ENCODE data around the gene SP140L.
"Not testable (repeated sequence)": the region's sequence is repeated elsewhere in the genome, so short reads cannot be mapped to it uniquely, and the experiment has no call there.

Gene SP140L

DNA sequence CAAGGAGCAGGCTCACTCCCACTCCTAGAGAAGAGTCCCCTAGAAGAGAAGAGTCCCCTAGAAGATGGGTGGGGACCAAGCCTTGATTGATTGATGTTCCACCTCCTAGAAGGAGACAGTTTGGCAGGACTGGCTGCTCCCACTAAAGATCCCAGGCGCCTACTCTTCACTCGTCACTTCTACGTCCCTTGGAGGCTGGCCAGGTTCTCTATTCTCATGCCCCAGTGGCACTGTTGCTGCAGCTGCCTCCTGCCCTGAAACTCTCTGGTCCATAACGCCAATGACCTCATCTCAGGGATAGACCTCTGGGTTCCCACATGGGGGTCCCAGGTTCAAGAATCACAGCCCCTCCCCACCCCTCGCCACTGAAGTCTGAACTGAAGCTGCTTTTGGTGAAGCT, 2.5 kb upstream of the SP140L start:
- Histone ChIP-seq H3K4me1 (ENCODE audit: insufficient read depth, low read length) (no peaks in the 10 kb centered on the region), H3K9me3 (ENCODE audit: insufficient read depth, low read depth, low read length) (peaks cover 25% of the 10 kb centered on the region), H3K36me3 (ENCODE audit: insufficient read depth, low read length) (no peaks in the 10 kb centered on the region), H3K27me3 (ENCODE audit: insufficient read depth, low read length) (no peaks in the 10 kb centered on the region), H3K9ac (ENCODE audit: low read depth, low read length) (no peak overlapping the region), H3K4me3 (ENCODE audit: low read length) (no peak overlapping the region), H3K27ac (ENCODE audit: low read depth, low read length) (no peak overlapping the region)
- WGBS, result 93% methylated on average over 5 of the region's 5 CpGs

DNA sequence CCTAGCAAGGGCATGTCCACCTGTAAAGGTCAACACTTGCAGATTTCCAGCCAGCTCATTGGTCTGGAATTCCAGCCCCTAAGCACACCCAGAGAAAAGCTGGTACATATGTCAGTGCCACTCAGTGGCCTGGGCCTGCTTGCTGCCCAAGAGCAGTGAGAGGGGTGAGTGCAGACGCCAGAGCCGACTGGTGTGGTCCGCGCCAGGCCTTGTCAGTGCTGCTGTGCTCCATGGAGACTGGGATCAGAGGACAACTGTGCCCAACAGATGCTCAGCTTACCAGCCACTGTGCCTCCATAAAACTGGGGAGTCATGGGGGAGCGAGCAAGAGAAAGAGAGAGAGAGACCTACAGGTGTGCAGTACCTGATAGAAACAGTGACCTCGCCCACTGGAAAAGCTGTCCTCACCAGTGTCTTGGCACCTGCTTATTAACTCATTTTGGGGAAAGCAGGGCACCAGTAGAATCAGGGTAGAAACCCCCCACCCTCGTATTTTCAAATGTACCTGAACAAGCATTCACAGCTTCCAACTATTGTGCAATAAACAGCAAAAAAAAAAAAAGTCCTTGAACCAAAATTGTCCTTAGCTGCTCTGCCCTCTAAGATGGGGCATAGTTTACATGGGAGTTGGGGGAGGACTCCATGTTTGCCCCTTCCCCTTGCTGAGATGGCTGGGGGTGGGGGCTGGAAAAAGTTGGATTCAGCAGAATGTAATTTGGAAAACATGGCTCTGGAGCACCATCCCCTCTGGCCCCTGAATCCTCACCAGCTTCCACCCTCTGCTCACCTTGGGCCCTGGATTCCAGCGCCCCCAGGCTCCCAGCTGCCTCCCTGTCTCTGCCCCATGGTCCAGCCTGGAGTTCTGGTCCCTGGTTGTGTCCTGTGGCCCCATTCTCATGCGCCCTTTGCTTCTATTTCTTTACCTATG, 1.4 kb upstream of the SP140L start:
- H3K4me3 ChIP-seq (ENCODE audit: low read length), result no peak overlapping the region

DNA sequence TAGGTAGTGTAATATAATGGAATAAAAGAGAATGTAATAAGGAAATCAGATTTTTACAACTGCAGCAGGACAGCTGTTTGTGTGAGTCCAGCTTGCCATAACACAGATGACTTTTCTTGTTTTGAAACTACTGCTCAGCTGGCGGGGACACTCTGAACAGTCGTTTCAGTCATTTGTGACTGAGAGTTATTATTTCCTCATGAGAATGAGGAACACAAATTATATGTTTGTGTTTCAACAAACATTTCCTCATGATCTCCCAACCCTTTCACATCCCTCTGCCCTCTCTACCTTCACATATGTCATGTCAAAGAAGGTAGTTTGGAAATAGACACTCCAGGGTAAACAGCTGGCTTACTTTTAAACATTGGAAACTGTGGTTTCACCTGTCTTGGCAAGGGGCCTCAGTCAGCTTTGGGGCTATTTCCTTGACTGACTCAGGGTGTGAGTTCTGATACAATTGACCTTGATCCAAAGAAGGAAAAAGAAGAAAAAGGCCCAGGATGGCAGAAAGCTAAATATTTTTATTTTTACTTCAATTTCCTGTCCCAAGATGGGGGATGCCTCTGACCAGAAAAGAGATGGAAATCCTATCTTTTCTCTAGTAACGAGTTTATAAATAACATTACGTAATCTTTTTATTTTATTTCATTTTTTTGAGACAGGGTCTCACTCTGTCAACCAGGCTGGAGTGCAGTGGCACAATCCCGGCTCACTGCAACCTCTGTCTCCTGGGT, 593 bp downstream of the SP140L start:
- WGBS, result 98% methylated on average over 5 of the region's 5 CpGs
- Histone ChIP-seq H3K4me1 (ENCODE audit: insufficient read depth, low read length) (no peaks in the 10 kb centered on the region), H3K9ac (ENCODE audit: low read depth, low read length) (no peak overlapping the region), H3K4me3 (ENCODE audit: low read length) (no peak overlapping the region), H3K27ac (ENCODE audit: low read depth, low read length) (no peak overlapping the region), H3K9me3 (ENCODE audit: insufficient read depth, low read depth, low read length) (peaks cover 10% of the 10 kb centered on the region), H3K36me3 (ENCODE audit: insufficient read depth, low read length) (no peaks in the 10 kb centered on the region), H3K27me3 (ENCODE audit: insufficient read depth, low read length) (no peaks in the 10 kb centered on the region)

More for the DNA sequence above, 1.4 kb upstream of the SP140L start:
- 91% methylated on average over 7 of the region's 9 CpGs for WGBS
- peaks cover 25% of the 10 kb centered on the region for H3K9me3 ChIP-seq (ENCODE audit: insufficient read depth, low read depth, low read length)
- no peaks in the 10 kb centered on the region for H3K36me3 ChIP-seq (ENCODE audit: insufficient read depth, low read length)
- H3K27ac ChIP-seq (ENCODE audit: low read depth, low read length), result no peak overlapping the region
- H3K9ac ChIP-seq (ENCODE audit: low read depth, low read length), result no peak overlapping the region
- no peaks in the 10 kb centered on the region for H3K27me3 ChIP-seq (ENCODE audit: insufficient read depth, low read length)
- H3K4me1 ChIP-seq (ENCODE audit: insufficient read depth, low read length), result no peaks in the 10 kb centered on the region

DNA sequence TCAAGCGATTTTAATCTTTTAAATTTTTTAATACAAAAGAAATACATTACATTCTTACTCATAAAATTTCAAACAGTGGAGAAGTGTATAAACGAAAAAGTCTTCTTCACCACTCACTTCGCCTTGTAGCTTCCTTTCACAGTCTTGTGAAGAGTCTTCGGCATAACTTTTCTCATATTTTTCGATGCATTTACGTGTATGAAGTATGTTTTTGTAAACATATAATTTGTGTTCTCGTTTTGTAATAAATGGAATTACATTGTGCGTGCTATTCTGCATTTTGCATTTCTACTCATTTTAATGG, 1.1 kb downstream of the SP140L start:
- 94% methylated on average over 7 of the region's 8 CpGs for WGBS

DNA sequence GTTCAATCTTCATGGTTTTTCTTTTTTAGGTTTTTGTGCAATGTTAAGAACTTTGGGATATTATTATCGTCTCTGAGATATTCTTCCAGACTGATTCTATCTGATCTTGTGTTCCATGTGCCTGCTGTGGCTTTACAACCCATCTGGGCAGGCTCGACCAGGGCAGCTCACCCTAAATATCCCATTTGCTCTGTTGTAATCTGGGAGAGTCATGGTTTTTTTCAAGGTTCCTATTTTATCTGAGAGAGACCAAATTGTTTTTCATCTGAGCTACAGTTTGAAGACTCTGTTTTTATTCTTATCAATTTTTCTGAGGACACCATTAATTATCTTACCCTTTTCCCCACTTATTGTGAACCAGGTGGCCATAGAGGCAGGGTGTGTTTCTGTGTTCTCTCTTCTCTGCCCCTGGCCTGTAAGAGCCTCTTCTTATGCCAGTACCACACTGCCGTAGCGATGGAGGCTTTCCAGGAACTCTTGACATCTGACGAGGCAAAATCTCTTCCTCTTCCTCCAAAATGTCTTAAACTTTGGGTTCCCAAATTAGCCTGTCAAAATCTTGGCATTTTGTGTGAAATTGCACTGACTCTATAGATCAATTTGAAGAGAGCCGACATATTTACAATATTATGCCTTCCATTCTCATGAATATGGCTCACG, 3.1 kb downstream of the SP140L start:
- 96% methylated on average over 6 of the region's 7 CpGs for WGBS
- Histone ChIP-seq H3K36me3 (ENCODE audit: insufficient read depth, low read length) (no peaks in the 10 kb centered on the region), H3K4me3 (ENCODE audit: low read length) (no peak overlapping the region), H3K9me3 (ENCODE audit: insufficient read depth, low read depth, low read length) (no peaks in the 10 kb centered on the region), H3K9ac (ENCODE audit: low read depth, low read length) (no peak overlapping the region), H3K4me1 (ENCODE audit: insufficient read depth, low read length) (no peaks in the 10 kb centered on the region), H3K27me3 (ENCODE audit: insufficient read depth, low read length) (no peaks in the 10 kb centered on the region), H3K27ac (ENCODE audit: low read depth, low read length) (no peak overlapping the region)

More for the DNA sequence above, 1.1 kb downstream of the SP140L start:
- Histone ChIP-seq H3K4me1 (ENCODE audit: insufficient read depth, low read length) (no peaks in the 10 kb centered on the region), H3K36me3 (ENCODE audit: insufficient read depth, low read length) (no peaks in the 10 kb centered on the region), H3K27me3 (ENCODE audit: insufficient read depth, low read length) (no peaks in the 10 kb centered on the region), H3K9ac (ENCODE audit: low read depth, low read length) (no peak overlapping the region), H3K4me3 (ENCODE audit: low read length) (no peak overlapping the region), H3K27ac (ENCODE audit: low read depth, low read length) (no peak overlapping the region), H3K9me3 (ENCODE audit: insufficient read depth, low read depth, low read length) (peaks cover 5% of the 10 kb centered on the region; the same call in 1 of the 2 replicates)

DNA sequence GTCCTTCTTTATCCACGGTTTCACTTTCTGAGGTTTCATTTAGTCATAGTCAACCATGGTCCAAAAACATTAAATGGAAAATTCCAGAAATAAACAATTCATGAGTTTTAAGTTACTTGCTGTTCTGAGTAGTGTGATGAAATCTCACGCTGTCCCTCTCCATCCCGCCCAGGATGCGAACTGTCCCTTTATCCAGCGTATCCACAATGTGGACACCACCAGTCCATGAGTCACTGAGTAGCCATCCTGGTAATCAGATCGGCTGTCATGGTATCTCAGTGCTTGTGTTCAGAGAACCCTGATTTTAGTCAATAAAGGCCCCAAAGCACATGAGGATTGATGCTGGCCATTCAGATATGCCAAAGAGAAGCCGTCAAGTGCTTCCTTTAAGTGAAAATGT, 3.7 kb downstream of the SP140L start:
- Histone ChIP-seq H3K27ac (ENCODE audit: low read depth, low read length) (no peak overlapping the region), H3K36me3 (ENCODE audit: insufficient read depth, low read length) (no peaks in the 10 kb centered on the region), H3K4me1 (ENCODE audit: insufficient read depth, low read length) (no peaks in the 10 kb centered on the region), H3K9me3 (ENCODE audit: insufficient read depth, low read depth, low read length) (no peaks in the 10 kb centered on the region), H3K27me3 (ENCODE audit: insufficient read depth, low read length) (no peaks in the 10 kb centered on the region), H3K4me3 (ENCODE audit: low read length) (no peak overlapping the region), H3K9ac (ENCODE audit: low read depth, low read length) (no peak overlapping the region)
- WGBS, result 91% methylated on average over 6 of the region's 7 CpGs

DNA sequence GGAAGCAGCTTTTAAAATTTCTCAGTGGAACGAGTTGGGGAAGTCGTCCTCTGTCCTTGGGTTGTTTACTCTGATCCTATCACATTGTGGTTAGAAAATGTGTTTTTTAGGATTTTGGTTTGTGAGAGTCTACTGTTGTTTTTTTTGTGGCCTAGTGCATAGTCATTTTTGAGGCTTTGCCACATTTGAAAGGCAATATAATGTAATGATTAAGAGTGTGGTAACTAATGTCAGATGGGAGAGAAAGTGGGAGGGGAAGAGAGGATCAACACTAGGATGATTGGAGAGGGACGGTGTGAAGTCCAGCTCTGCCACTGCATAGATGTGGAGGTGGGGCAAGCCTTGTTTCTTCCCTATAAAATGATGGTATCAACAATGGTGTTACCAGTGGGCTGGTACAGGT, 8.5 kb downstream of the SP140L start:
- Histone ChIP-seq H3K36me3 (ENCODE audit: insufficient read depth, low read length) (no peaks in the 10 kb centered on the region), H3K9me3 (ENCODE audit: insufficient read depth, low read depth, low read length) (no peaks in the 10 kb centered on the region), H3K4me1 (ENCODE audit: insufficient read depth, low read length) (no peaks in the 10 kb centered on the region), H3K4me3 (ENCODE audit: low read length) (no peak overlapping the region), H3K9ac (ENCODE audit: low read depth, low read length) (no peak overlapping the region), H3K27ac (ENCODE audit: low read depth, low read length) (no peak overlapping the region), H3K27me3 (ENCODE audit: insufficient read depth, low read length) (no peaks in the 10 kb centered on the region)
- 92% methylated on average over 3 of the region's 3 CpGs for WGBS

DNA sequence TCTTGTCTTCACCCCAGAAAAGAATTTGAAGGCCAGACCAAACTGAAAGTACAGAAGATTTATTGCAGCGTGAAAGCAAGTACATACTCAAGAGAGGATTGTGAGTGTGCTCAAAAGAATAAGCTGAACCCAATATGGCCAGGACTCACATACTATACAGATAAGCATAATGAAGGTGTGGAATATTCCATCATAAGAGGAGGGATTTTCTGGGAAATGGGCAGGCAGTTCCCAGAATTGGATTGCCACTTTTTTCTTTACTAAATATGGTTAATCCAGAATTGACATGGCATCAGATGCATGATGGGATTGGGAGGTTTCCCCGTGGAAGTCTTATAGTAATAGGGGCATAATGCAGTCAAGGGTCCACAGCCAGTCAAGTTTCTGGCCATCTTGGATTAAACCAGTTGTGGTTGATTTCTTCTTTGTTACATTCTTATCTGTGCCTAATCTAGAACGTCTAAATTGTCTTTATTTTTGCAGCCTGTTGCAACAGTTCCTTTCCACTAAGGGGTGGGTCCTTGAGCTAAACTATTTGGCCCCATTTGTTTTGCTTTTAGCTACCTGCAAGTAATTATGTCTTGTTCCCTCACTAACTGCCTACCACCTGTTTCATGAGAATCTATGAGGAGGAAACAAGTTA, 9.0 kb downstream of the SP140L start:
- no peaks in the 10 kb centered on the region for H3K36me3 ChIP-seq (ENCODE audit: insufficient read depth, low read length)
- 97% methylated on average over 2 of the region's 3 CpGs for WGBS

DNA sequence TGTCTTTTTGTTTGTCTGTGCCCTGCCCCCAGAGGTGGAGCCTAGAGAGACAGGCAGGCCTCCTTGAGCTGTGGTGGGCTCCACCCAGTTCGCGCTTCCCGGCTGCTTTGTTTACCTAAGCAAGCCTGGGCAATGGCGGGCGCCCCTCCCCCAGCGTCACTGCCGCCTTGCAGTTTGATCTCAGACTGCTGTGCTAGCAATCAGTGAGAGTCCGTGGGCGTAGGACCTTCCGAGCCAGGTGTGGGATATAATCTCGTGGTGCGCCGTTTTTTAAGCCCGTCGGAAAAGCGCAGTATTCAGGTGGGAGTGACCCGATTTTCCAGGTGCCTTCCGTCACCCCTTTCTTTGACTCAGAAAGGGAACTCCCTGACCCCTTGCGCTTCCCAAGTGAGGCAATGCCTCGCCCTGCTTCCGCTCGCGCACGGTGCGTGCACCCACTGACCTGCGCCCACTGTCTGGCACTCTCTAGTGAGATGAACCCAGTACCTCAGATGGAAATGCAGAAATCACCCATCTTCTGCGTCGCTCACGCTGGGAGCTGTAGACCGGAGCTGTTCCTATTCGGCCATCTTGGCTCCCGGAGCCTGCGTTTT, 15.0 kb downstream of the SP140L start:
- not testable (repeated sequence) for H3K27me3 ChIP-seq (ENCODE audit: insufficient read depth, low read length); H3K4me1 ChIP-seq (ENCODE audit: insufficient read depth, low read length); H3K27ac ChIP-seq (ENCODE audit: low read depth, low read length); H3K36me3 ChIP-seq (ENCODE audit: insufficient read depth, low read length); H3K9me3 ChIP-seq (ENCODE audit: insufficient read depth, low read depth, low read length)
- WGBS, result 47% methylated on average over 25 of the region's 33 CpGs
- Histone ChIP-seq H3K9ac (ENCODE audit: low read depth, low read length) (peak overlapping the region; percentile 40), H3K4me3 (ENCODE audit: low read length) (peak overlapping the region; percentile 46)

More for the DNA sequence above, 9.0 kb downstream of the SP140L start:
- no peaks in the 10 kb centered on the region for H3K4me1 ChIP-seq (ENCODE audit: insufficient read depth, low read length)
- H3K27ac ChIP-seq (ENCODE audit: low read depth, low read length), result no peak overlapping the region
- no peaks in the 10 kb centered on the region for H3K27me3 ChIP-seq (ENCODE audit: insufficient read depth, low read length)
- no peak overlapping the region for H3K4me3 ChIP-seq (ENCODE audit: low read length)
- no peaks in the 10 kb centered on the region for H3K9me3 ChIP-seq (ENCODE audit: insufficient read depth, low read depth, low read length)
- no peak overlapping the region for H3K9ac ChIP-seq (ENCODE audit: low read depth, low read length)

DNA sequence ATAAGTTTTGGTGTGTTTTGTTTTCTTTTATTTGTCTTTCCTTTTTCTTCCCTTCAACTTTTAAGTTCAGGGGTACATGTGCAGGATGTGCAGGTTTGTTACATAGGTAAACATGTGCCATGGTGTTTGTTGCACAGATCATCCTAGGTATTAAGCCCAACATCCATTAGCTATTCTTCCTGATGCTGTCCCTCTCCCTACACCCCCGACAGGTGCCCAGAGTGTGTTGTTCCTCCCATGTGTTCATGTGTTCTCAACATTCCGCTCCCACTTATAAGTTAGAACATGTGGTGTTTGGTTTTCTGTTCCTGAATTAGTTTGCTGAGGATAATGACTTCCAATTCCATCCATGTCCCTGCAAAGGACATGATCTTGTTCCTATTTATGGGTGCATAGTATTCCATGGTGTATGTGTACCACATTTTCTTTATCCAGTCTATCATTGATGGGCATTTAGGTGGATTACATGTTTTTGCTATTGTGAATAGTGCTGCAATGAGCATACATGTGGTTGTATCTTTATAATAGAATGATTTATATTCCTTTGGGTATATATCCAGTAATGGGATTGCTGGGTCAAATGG, 16.1 kb downstream of the SP140L start:
- H3K36me3 ChIP-seq (ENCODE audit: insufficient read depth, low read length); H3K27ac ChIP-seq (ENCODE audit: low read depth, low read length); H3K4me1 ChIP-seq (ENCODE audit: insufficient read depth, low read length); H3K27me3 ChIP-seq (ENCODE audit: insufficient read depth, low read length); H3K9ac ChIP-seq (ENCODE audit: low read depth, low read length); H3K9me3 ChIP-seq (ENCODE audit: insufficient read depth, low read depth, low read length): not testable (repeated sequence)
- WGBS, result 100% methylated on average over 1 of the region's 2 CpGs
- peak overlapping the region; percentile 46 for H3K4me3 ChIP-seq (ENCODE audit: low read length)

Data from HUES64 (cell line).